DMS53 (cell line): ENCODE data around the gene PTGES2.
"Not testable (repeated sequence)": the region's sequence is repeated elsewhere in the genome, so short reads cannot be mapped to it uniquely, and the experiment has no call there.

Source experiments
- DNase-seq: peaks from one replicate; lab custom pipeline; 2025; lab: John Stamatoyannopoulos, UW

PTGES2 gene

DNA sequence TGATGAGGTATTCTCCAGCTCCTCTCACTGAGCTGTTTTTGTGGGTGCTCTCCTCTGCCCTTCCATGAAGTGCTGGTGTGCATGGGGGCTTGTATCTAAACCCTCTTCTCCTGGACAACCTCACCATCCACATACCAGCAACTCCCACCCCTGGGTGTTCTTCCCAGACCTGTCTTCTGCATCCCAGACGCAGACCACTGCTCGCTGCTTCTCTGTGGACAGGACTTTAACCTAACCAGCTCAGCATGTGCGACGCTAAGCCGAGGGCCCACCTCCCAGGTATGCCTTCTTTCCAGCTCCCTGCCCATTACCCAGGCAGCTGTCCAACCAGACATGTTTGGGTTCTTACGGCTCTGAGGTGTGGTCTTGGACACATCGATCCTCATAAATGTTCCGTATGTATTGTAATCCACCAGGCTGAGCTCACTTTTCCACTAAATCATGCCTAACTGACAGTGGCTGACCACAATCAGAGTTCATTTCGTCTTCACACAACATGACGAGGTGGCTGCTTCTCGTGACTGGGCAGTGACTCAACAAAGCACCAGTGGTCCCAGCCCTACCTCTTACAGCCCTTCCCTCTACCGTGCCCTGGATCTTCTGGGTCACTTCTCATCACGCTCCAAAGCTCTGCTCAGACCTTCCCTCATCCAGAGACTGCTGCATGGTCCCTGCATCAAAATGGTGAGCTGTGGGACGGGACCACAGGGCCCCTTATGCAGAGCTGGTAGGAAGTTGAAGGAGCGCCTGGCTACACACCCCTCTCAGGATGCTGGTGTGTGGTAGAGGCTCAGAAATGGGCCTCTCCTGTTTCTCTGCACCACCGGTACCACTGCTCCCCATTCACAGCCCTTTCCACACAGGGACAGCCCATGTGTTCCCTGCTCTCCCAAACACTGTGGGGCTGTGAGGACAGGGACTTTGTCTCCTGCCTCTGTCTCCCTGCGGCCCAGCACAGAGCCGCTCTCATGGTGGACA, 9.6 kb upstream of the PTGES2 start:
- DNase-seq = no peak

- not testable (repeated sequence) for DNase-seq
These were observed 8.0 kb upstream of the PTGES2 start for GRCh38 chr9:128135561-128135960.

GRCh38 chr9:128132139-128132538, 4.6 kb upstream of the PTGES2 start:
- peak; percentile 96 for DNase-seq

GRCh38 chr9:128131346-128131745, 3.8 kb upstream of the PTGES2 start:
- not testable (repeated sequence) for DNase-seq

GRCh38 chr9:128130651-128131050, 3.1 kb upstream of the PTGES2 start:
- DNase-seq = not testable (repeated sequence)

DNA sequence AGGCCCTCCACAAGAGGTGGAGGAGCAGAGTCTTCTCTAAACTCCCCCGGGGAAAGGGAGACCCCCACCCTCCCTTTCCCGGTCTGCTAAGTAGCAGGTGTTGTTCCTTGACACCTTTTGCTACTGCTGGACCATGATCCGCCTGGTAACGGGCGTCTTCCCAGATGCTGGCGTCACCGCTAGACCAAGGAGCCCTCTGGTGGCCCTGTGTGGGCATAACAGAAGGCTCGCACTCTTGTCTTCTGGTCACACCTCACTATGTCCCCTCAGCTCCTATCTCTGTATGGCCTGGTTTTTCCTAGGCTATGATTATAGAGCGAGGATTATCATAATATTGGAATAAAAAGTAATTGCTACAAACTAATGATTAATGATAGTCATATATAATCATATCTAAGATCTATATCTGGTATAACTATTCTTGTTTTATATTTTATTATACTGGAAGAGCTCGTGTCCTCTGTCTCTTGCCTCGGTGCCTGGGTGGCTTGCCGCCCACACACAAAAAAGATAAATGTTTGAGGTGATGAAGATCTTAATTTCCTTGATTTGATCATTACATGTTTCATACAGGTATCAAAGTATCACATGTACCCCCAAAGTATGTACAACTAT, 2.6 kb upstream of the PTGES2 start:
- DNase-seq = not testable (repeated sequence)

- DNase-seq = peak; percentile 51
These were observed 1.5 kb upstream of the PTGES2 start for GRCh38 chr9:128128836-128129590.

DNA sequence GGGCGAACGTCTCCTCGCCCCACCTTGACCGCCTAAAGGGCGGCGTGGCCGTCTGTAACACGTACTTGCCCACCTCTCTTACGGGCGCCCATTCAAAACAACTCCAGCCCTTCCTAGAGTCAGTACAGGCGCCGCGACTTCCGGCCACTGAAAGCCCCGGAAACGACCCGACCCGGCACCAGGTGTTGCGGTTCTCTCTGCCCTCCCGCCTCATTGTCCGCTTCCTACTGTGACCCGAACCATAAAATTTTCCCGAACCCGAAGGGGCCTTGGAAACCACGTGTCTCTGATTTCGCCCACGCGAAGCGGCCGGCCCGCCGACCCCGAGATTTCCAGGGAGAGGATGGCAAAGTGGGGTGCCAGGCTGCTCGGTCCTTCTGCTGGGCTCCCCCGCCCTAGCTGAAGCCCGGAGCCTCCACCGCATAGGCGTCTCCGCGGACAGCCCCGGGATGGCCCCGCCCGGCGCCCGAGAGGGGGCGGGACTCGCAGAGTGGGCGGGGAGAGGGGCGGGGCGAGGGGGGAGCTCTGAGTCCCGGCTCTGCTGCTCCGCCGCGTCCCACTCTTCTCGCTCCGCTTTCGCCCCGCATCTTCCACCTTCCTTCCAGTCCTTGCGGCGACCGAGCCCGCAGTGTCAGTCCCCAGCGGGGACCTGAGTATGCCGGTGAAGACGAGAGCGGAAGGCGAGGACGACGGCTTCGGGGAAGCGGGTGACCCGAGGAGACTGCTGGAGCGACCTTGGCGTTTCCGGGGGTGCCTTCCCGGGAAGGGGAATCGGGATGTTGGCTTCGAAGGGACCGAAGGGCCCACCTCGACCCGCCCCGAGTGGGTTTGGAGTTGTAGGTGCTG, 684 bp upstream of the PTGES2 start:
- DNase-seq = peak; percentile 97

- no peak for DNase-seq
These were observed 1.8 kb downstream of the PTGES2 start for GRCh38 chr9:128125580-128126354.

GRCh38 chr9:128124873-128125579, 2.5 kb downstream of the PTGES2 start:
- DNase-seq = peak; percentile 80

GRCh38 chr9:128124451-128124850, 3.1 kb downstream of the PTGES2 start:
- DNase-seq = no peak

DNA sequence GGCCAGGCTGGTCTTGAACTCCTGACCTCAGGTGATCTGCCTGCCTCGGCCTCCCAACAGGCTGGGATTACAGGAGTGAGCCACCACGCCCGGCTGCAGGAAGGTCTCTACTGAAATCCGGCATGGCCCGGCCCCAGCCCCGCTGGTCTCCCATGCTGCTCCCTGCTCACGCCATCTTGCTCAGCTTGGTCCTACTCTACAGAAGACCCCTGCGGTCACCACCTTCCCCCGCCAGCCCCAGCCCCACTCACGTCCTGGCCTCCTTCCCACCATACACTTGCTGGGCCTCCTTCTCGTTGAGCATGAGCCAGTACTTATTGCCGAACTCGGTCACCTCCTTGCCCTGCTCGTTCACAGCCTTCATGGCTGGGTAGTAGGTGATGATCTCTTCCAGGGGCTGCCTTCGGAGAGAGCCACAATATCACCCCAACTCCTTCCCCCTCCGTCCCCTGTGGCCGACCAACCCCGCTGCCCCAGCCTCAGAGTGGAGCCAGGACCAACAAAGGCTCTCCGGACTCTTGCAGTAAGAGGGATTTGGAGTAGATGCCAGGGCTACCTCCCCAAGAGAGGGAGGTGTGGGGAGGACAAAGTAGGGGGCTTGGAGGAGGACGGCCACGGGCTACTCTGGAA, 4.0 kb downstream of the PTGES2 start:
- DNase-seq = no peak

- no peak for DNase-seq
These were observed 4.7 kb downstream of the PTGES2 start for GRCh38 chr9:128122809-128123175.

GRCh38 chr9:128121924-128122808, 5.4 kb downstream of the PTGES2 start:
- DNase-seq = no peak

DNA sequence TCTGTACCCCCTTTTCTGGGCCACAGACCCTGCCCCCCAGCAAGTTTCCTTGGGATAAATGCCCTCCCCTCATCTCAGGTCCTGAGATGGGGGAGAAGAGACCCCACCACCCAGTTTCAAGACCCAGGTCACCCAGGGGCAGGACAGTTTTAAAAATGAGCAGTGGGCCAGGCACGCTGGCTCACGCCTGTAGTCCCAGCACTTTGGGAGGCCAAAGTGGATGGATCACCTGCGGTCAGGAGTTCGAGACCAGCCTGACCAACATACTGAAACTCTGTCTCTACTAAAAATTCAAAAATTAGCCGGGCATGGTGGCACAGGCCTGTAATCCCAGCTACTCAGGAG, 6.1 kb downstream of the PTGES2 start:
- no peak for DNase-seq

- DNase-seq = no peak
These were observed 6.6 kb downstream of the PTGES2 start for GRCh38 chr9:128120741-128121465.

GRCh38 chr9:128120061-128120740, 7.3 kb downstream of the PTGES2 start:
- no peak for DNase-seq
